Astrocyte of the cerebellum (primary cell): ENCODE results near the gene SELENON.

Source experiments
- DNase-seq: peaks from one replicate; pipeline ENCODE4 v3.0.0-alpha.2; 2011; ENCODE audit warnings: low read depth
- H3K4me3 ChIP-seq: 2 replicates; pipeline ENCODE4 v1.5.1; 2011; ENCODE audit warnings: mild to moderate bottlenecking, low read depth, low read length, moderate library complexity
- in situ Hi-C: cut with HindIII; loops from 2 replicates; pipeline ENCODE4 v1.10.0; 2017; ENCODE audit warnings: low sequenced_read_pairs
- TF ChIP-seq, protein P1 (sequence below): IDR thresholded peaks from 2 replicates; pipeline ENCODE4 v1.5.1; 2012; ENCODE audit warnings: low read length, low read depth, moderate library complexity, mild to moderate bottlenecking; ENCODE audit errors: missing control alignments

Gene SELENON

DNA sequence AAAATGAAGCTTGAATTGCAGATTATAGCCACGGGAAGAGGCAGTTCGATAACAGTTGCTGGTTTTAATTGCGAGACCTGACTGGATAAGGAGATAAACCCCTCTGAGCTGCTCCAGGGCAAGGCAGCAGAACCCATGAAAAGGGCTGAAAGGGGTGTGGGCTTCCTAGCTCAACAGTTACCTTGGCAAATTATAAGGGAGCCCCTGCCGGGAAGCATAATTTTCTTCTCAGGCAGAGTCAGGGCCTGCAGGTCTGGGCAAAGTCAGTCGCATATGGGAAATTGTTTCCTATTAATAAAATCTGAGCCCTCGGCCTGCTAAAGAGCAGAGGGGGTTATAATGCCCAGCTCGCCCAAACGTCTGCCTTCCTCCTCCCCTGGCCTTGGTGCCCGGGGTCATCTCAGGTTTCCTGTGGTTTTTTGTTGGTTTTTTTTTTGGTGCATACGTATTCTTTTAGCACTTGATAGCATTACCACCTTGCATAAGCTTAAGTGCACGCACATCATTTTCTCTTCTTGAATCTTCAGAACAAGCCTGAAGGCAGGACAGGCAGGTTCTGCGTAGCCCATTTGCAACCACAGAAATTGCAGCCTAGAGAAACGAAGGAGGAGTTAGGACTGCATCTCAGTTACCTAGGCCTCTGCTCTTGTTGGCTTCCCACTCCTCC, 33.9 kb upstream of the SELENON start:
- no peak for DNase-seq
- TF ChIP-seq, protein P1, sequence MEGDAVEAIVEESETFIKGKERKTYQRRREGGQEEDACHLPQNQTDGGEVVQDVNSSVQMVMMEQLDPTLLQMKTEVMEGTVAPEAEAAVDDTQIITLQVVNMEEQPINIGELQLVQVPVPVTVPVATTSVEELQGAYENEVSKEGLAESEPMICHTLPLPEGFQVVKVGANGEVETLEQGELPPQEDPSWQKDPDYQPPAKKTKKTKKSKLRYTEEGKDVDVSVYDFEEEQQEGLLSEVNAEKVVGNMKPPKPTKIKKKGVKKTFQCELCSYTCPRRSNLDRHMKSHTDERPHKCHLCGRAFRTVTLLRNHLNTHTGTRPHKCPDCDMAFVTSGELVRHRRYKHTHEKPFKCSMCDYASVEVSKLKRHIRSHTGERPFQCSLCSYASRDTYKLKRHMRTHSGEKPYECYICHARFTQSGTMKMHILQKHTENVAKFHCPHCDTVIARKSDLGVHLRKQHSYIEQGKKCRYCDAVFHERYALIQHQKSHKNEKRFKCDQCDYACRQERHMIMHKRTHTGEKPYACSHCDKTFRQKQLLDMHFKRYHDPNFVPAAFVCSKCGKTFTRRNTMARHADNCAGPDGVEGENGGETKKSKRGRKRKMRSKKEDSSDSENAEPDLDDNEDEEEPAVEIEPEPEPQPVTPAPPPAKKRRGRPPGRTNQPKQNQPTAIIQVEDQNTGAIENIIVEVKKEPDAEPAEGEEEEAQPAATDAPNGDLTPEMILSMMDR: no peak
- in situ Hi-C loops: no loop called here
- H3K4me3 ChIP-seq: no peak overlapping the region

GRCh38 chr1:25766721-25767436, 33.1 kb upstream of the SELENON start:
- TF ChIP-seq, protein P1: no peak
- in situ Hi-C loops: no loop called here
- DNase-seq: no peak
- H3K4me3 ChIP-seq: no peak overlapping the region

GRCh38 chr1:25767437-25767770, 32.6 kb upstream of the SELENON start:
- in situ Hi-C loops: no loop called here
- H3K4me3 ChIP-seq: no peak overlapping the region
- no peak for DNase-seq
- TF ChIP-seq, protein P1: no peak

GRCh38 chr1:25768999-25769398, 31.0 kb upstream of the SELENON start:
- no peak for DNase-seq
- no peak overlapping the region for H3K4me3 ChIP-seq
- in situ Hi-C loops: no loop called here
- TF ChIP-seq, protein P1: no peak

- TF ChIP-seq, protein P1: no peak
- no peak for DNase-seq
- in situ Hi-C loops: no loop called here
- H3K4me3 ChIP-seq: no peak overlapping the region
These were observed 30.2 kb upstream of the SELENON start for GRCh38 chr1:25769625-25770383.

DNA sequence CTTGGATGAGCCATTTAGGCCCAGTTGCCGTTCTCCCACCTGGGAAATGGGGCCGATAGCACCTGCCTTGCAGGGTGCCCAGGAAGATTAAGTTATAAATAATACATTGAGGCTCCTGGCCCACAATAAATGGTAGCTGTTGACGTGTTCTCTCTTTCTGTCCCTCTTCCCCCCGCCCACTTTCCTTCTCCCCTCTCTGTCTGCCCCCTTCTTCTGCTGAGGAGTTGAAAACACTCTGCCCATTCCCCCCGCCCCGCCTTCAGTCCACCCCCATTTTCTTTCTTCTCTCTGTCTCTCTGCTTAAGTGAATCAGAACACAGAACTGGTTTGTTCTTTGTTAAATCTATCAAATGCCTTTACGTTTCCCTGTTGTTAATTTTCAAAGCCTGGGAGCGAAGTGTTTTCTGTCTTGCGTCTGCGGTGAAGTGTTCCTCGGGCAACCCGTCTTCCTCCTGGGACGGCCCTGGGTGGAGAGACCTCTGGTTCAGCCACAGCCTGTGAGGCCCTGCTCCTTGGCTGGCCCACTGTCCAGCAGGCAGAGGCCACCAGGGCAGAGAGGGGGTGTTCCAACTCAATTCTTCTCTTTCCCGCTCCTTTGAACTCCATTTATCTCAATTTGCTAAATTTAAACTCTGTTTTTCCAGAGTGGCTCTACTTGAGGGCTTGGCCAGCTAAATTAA, 29.3 kb upstream of the SELENON start:
- in situ Hi-C loops: no loop called here

More for the DNA sequence above, 29.3 kb upstream of the SELENON start:
- TF ChIP-seq, protein P1: no peak
- no peak for DNase-seq
- no peak overlapping the region for H3K4me3 ChIP-seq
